ENCODE results near the gene HSPA2.
"Not testable (repeated sequence)": the region's sequence is repeated elsewhere in the genome, so short reads cannot be mapped to it uniquely, and the experiment has no call there.

The HSPA2 gene

GRCh38 chr14:64515053-64515452 is 25.5 kb upstream of the HSPA2 start:
- no peak for DNase-seq

GRCh38 chr14:64516969-64517368 is 23.6 kb upstream of the HSPA2 start:
- no peak for DNase-seq

- DNase-seq = not testable (repeated sequence)
These were observed 22.9 kb upstream of the HSPA2 start for GRCh38 chr14:64517667-64518066.

- no peak for DNase-seq
These were observed 22.3 kb upstream of the HSPA2 start for GRCh38 chr14:64518229-64518628.

- no peak for DNase-seq
These were observed 19.8 kb upstream of the HSPA2 start for GRCh38 chr14:64520699-64521098.

- DNase-seq = no peak
These were observed 17.8 kb upstream of the HSPA2 start for GRCh38 chr14:64522591-64523355.

- DNase-seq = no peak
These were observed 15.2 kb upstream of the HSPA2 start for GRCh38 chr14:64525354-64525753.

GRCh38 chr14:64531567-64531966 is 9.0 kb upstream of the HSPA2 start:
- no peak for DNase-seq

GRCh38 chr14:64536488-64537245 is 3.9 kb upstream of the HSPA2 start:
- no peak for DNase-seq

- DNase-seq = no peak
These were observed 875 bp downstream of the HSPA2 start for GRCh38 chr14:64541261-64541971.

- no peak for DNase-seq
These were observed 1.7 kb downstream of the HSPA2 start for GRCh38 chr14:64541972-64542835.

- no peak for DNase-seq
These were observed 2.3 kb downstream of the HSPA2 start for GRCh38 chr14:64542836-64543201.

GRCh38 chr14:64544607-64545312 is 4.2 kb downstream of the HSPA2 start:
- DNase-seq = no peak

GRCh38 chr14:64549016-64549415 is 8.5 kb downstream of the HSPA2 start:
- no peak for DNase-seq

GRCh38 chr14:64549791-64550620 is 9.5 kb downstream of the HSPA2 start, which contains the start of gene PPP1R36:
Gene PPP1R36, plus strand, starts transcription at chr14:64549961. Its CDS starts 37 bp downstream, at chr14:64549998.
- peak; percentile 39 for DNase-seq

GRCh38 chr14:64550621-64551333 is 10.2 kb downstream of the HSPA2 start:
- no peak for DNase-seq

GRCh38 chr14:64554556-64554955 is 14.0 kb downstream of the HSPA2 start:
- DNase-seq = no peak

- DNase-seq = no peak
These were observed 16.0 kb downstream of the HSPA2 start for GRCh38 chr14:64556526-64556925.

- DNase-seq = not testable (repeated sequence)
These were observed 17.7 kb downstream of the HSPA2 start for GRCh38 chr14:64558216-64558615.

GRCh38 chr14:64561631-64562030 is 21.1 kb downstream of the HSPA2 start:
- DNase-seq = no peak

Measured in NCI-H774 (cell line).